RWPE2 (cell line): Measurements from ENCODE around the gene ACVR2A.

Source experiments
- ATAC-seq: fragments of 200-7000 bp; cut with Tn5 transposase; 3 replicates; pipeline ENCODE4 v1.9.1; 2021; ENCODE audit warnings: low read depth
- DNase-seq: peaks from one replicate; pipeline ENCODE4 v3.0.0-alpha.2; 2020; ENCODE audit warnings: low spot score
- H3K27ac ChIP-seq: fragments of 450-650 bp; 2 replicates; pipeline ENCODE4 v1.5.1; 2017; ENCODE audit warnings: mild to moderate bottlenecking; ENCODE audit not compliant: poor library complexity, severe bottlenecking
- H3K27me3 ChIP-seq: fragments of 250-450 bp; sonication (Bioruptor Pico); 2 replicates; pipeline ENCODE4 v1.5.1; 2021; ENCODE audit warnings: mild to moderate bottlenecking, moderate library complexity; ENCODE audit not compliant: insufficient read depth, poor library complexity, severe bottlenecking
- H3K36me3 ChIP-seq: fragments of 250-450 bp; sonication (Bioruptor Pico); 2 replicates; pipeline ENCODE4 v1.5.1; 2020; ENCODE audit warnings: low read depth, mild to moderate bottlenecking, moderate library complexity
- H3K4me1 ChIP-seq: fragments of 250-450 bp; sonication (Bioruptor Pico); 2 replicates; pipeline ENCODE4 v1.5.1; 2021; ENCODE audit warnings: mild to moderate bottlenecking, moderate library complexity; ENCODE audit not compliant: insufficient read depth, poor library complexity, severe bottlenecking
- H3K4me3 ChIP-seq: fragments of 250-450 bp; sonication (Bioruptor Pico); 2 replicates; pipeline ENCODE4 v1.5.1; 2021; ENCODE audit warnings: mild to moderate bottlenecking, moderate library complexity; ENCODE audit not compliant: severe bottlenecking
- H3K9me3 ChIP-seq: fragments of 250-450 bp; sonication (Bioruptor Pico); 2 replicates; pipeline ENCODE4 v1.5.1; 2021; ENCODE audit warnings: mild to moderate bottlenecking, moderate library complexity; ENCODE audit not compliant: severe bottlenecking
- CTCF ChIP-seq: fragments of 450-650 bp; IDR thresholded peaks from one replicate; pipeline ENCODE4 v1.5.1; 2017; ENCODE audit warnings: mild to moderate bottlenecking, moderate library complexity; ENCODE audit not compliant: poor library complexity, severe bottlenecking

The ACVR2A gene

DNA sequence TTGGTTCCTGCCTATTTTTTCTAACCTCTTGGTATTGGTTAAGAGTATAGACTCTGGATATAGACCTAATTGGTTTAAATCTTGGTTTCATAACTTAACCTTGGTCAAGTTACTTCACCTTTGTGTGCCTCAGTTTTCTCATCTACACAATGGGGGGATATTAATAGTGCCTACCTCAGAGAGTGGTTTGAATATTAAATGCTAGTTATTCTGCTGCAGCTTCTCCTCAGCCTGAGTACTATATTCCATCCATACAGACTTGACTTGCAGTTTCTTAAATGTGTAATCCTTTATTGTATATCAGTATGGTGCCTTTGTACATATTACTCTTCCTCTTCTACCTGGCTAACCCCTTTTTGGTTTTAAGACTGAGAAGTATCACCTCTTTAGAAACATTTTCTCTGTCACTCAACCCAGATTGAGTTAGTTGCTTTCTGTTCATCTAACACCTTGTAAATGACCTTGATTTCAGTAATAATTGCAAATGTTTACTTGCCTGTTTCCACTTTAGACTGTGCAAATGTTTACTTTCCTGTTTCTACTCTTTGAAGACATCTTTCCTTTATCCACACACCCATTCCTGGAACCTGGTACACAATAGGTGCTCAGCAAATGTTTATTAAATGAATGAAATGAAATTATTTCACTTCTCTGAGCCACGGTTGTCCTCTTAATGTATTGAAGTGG is 6.6 kb downstream of the ACVR2A start:
- Histone ChIP-seq H3K9me3 (no peaks in the 10 kb centered on the region), H3K4me1 (peaks cover 7% of the 10 kb centered on the region), H3K4me3 (no peak overlapping the region), H3K27me3 (no peaks in the 10 kb centered on the region), H3K36me3 (no peaks in the 10 kb centered on the region), H3K27ac (no peak overlapping the region)
- ATAC-seq (no peak), DNase-seq (no peak)
- TF ChIP-seq CTCF = no peak

DNA sequence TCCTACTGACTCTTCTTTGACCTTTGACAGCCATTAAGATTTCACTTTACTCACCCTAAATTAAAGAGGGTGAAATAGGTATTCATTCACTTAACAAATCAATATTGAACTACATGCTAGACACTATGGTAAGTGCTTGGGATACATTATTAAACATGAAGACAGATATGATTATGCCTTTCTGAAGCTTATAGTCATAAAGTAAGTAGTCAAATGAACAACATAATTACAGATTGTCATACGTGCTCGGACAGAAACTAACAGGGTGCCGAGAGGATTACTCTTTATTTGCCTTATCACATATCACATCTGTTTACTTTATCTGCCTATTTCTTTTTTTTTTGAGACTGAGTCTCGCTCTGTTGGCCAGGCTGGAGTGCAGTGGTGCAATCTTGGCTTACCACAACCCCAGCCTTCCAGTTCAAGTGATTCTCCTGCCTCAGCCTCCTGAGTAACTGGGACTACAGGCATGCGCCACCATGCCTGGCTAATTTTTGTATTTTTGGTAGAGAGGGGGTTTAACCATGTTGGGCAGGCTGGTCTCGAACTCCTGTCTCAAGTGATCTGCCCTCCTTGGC is 9.8 kb downstream of the ACVR2A start:
- no peak for TF ChIP-seq CTCF
- Histone ChIP-seq H3K4me1 (no peaks in the 10 kb centered on the region), H3K9me3 (no peaks in the 10 kb centered on the region), H3K36me3 (no peaks in the 10 kb centered on the region), H3K27ac (no peak overlapping the region), H3K4me3 (no peak overlapping the region), H3K27me3 (no peaks in the 10 kb centered on the region)
- DNase-seq = no peak
- no peak for ATAC-seq

- Histone ChIP-seq H3K36me3 (no peaks in the 10 kb centered on the region), H3K4me3 (no peak overlapping the region), H3K9me3 (no peaks in the 10 kb centered on the region), H3K27ac (no peak overlapping the region), H3K4me1 (no peaks in the 10 kb centered on the region), H3K27me3 (no peaks in the 10 kb centered on the region)
- TF ChIP-seq CTCF = no peak
- DNase-seq = no peak
- ATAC-seq = no peak
These were observed 10.5 kb downstream of the ACVR2A start for GRCh38 chr2:147855316-147855715.

GRCh38 chr2:147855977-147856376 is 11.1 kb downstream of the ACVR2A start:
- H3K4me1 ChIP-seq = no peaks in the 10 kb centered on the region
- ATAC-seq (no peak), DNase-seq (no peak)
- no peak overlapping the region for H3K4me3 ChIP-seq
- no peaks in the 10 kb centered on the region for H3K9me3 ChIP-seq
- TF ChIP-seq CTCF = no peak
- no peaks in the 10 kb centered on the region for H3K36me3 ChIP-seq
- H3K27me3 ChIP-seq = no peaks in the 10 kb centered on the region
- no peak overlapping the region for H3K27ac ChIP-seq

GRCh38 chr2:147860009-147860408 is 15.2 kb downstream of the ACVR2A start:
- Histone ChIP-seq H3K9me3 (no peaks in the 10 kb centered on the region), H3K4me3 (no peak overlapping the region), H3K4me1 (no peaks in the 10 kb centered on the region), H3K27ac (no peak overlapping the region), H3K36me3 (no peaks in the 10 kb centered on the region), H3K27me3 (no peaks in the 10 kb centered on the region)
- no peak for TF ChIP-seq CTCF
- DNase-seq (no peak), ATAC-seq (no peak)
